ENCODE results near the gene CTDP1. TPM values are rescaled to one million over a fixed set of nuclear protein-coding genes. Genes with fewer than 3 reads are reported as not detected.

The CTDP1 gene
- total and polyA plus RNA-seq, 9 of the 15 experiments (the other 6 are each of a cell fraction or from before 2014, with no cell fraction given) = 0.07 to 19.2 (median 4.0) TPM

GRCh38 chr18:79769698-79770500 is 90.3 kb downstream of the CTDP1 start:
- no peak for DNase-seq (ENCODE audit: extremely low read depth in 1 of 4, low spot score in 3 of 4)
- Histone ChIP-seq H3K79me2 (ENCODE audit: control insufficient read depth, insufficient read depth, low read length) (no peaks in the 10 kb centered on the region), H3K36me3 (ENCODE audit: control insufficient read depth, insufficient read depth, low read length) (no peaks in the 10 kb centered on the region), H3K4me3 (no peak overlapping the region), H3K4me1 (replicated peaks in 1 of 2; ENCODE audit: control insufficient read depth in 2 of 2, insufficient read depth in 2 of 2, low read length in 2 of 2) (no peaks in the 10 kb centered on the region), H3K9ac (ENCODE audit: insufficient read depth in 1 of 2, low read depth in 2 of 2, low read length in 2 of 2) (no peak overlapping the region), H2AFZ (ENCODE audit: low read depth, low read length) (no peak overlapping the region), H3K27me3 (ENCODE audit: control insufficient read depth in 2 of 2, insufficient read depth in 2 of 2, low read length in 2 of 2) (peaks cover 13 to 44% of the 10 kb centered on the region in 2 experiments), H4K20me1 (replicated peaks; ENCODE audit: control insufficient read depth, insufficient read depth, low read length) (no peaks in the 10 kb centered on the region), H3K9me1 (ENCODE audit: control insufficient read depth, insufficient read depth, low read length) (no peaks in the 10 kb centered on the region), H3K4me2 (ENCODE audit: insufficient read depth, low read length) (no peak overlapping the region), H3K9me3 (replicated peaks; ENCODE audit: control insufficient read depth, insufficient read depth, low read depth, low read length) (no peaks in the 10 kb centered on the region), H3K27ac (ENCODE audit: extremely low read depth, low read depth, low read length) (no peak overlapping the region)
- POLR2A ChIA-PET = no interaction called here
- BruUV-seq (replicated peaks) = no TSS peak
- TF ChIP-seq ZNF12 (CRISPR knock-in tag; IDR thresholded peaks at IDR 0.05) (peak; percentile 89), GTF2A2 (tag; IDR thresholded peaks at IDR 0.05) (no peak)
- no peak for FAIRE-seq
- intact Hi-C loops (cut with micrococcal nuclease) = no loop called here
- in situ Hi-C loops (cut with MboI) = no loop called here
- ATAC-seq = no peak
- WGBS (ENCODE audit: insufficient coverage, low coverage, missing lambda C conversion rate) = 12% methylated on average over 20 of the region's 31 CpGs
- CTCF ChIA-PET (ENCODE audit: low intra/inter-chr PET ratio) = no interaction called here

DNA sequence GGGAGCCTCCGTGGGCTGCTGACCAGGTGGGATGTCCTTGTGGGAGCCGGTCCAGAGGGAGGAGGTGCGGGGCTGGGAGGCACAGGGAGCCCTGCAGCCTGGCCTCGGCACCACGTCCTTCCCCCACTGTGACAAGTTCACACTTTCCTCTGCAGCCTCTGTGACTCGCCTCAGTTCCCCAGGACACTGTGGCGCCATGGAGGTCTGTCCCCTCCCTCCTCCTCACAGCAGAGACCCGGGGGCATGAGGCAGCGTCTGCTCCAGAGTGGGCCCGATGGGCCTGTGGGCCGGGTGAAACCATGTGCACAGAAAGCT is 90.9 kb downstream of the CTDP1 start:
- no peaks in the 10 kb centered on the region for H3K4me1 ChIP-seq (replicated peaks in 1 of 2; ENCODE audit: control insufficient read depth in 2 of 2, insufficient read depth in 2 of 2, low read length in 2 of 2)
- peaks cover 13 to 49% of the 10 kb centered on the region in 2 experiments for H3K27me3 ChIP-seq (ENCODE audit: control insufficient read depth in 2 of 2, insufficient read depth in 2 of 2, low read length in 2 of 2)
- no peak for DNase-seq (ENCODE audit: extremely low read depth in 1 of 4, low spot score in 3 of 4)
- H3K9me1 ChIP-seq (ENCODE audit: control insufficient read depth, insufficient read depth, low read length) = no peaks in the 10 kb centered on the region
- CTCF ChIA-PET (ENCODE audit: low intra/inter-chr PET ratio) = no interaction called here
- no peak for ATAC-seq
- intact Hi-C loops (cut with micrococcal nuclease) (no loop called here), in situ Hi-C loops (cut with MboI) (no loop called here)
- no TSS peak for BruUV-seq (replicated peaks)
- H2AFZ ChIP-seq (ENCODE audit: low read depth, low read length) = no peak overlapping the region
- H3K27ac ChIP-seq (ENCODE audit: extremely low read depth, low read depth, low read length) = no peak overlapping the region
- H3K4me3 ChIP-seq = no peak overlapping the region
- H3K9me3 ChIP-seq (replicated peaks; ENCODE audit: control insufficient read depth, insufficient read depth, low read depth, low read length) = no peaks in the 10 kb centered on the region
- no peak overlapping the region for H3K9ac ChIP-seq (ENCODE audit: insufficient read depth in 1 of 2, low read depth in 2 of 2, low read length in 2 of 2)
- no peaks in the 10 kb centered on the region for H3K79me2 ChIP-seq (ENCODE audit: control insufficient read depth, insufficient read depth, low read length)
- 4% methylated on average over 4 of the region's 11 CpGs for WGBS (ENCODE audit: insufficient coverage, low coverage, missing lambda C conversion rate)
- H3K4me2 ChIP-seq (ENCODE audit: insufficient read depth, low read length) = no peak overlapping the region
- H3K36me3 ChIP-seq (ENCODE audit: control insufficient read depth, insufficient read depth, low read length) = no peaks in the 10 kb centered on the region
- FAIRE-seq = no peak
- H4K20me1 ChIP-seq (replicated peaks; ENCODE audit: control insufficient read depth, insufficient read depth, low read length) = no peaks in the 10 kb centered on the region
- POLR2A ChIA-PET = no interaction called here
- no peak for TF ChIP-seq ZSCAN32 (CRISPR knock-in tag; IDR thresholded peaks at IDR 0.05)
- no peak for TF ChIP-seq NELFE (IDR thresholded peaks at IDR 0.05; ENCODE audit: insufficient read depth, insufficient read length)
- TF ChIP-seq PREB (CRISPR knock-in tag; IDR thresholded peaks at IDR 0.05) = no peak
- no peak for TF ChIP-seq ZC3H4 (CRISPR knock-in tag; IDR thresholded peaks at IDR 0.05; ENCODE audit: borderline replicate concordance)
- TF ChIP-seq ZZZ3 (IDR thresholded peaks at IDR 0.05) = no peak
- TF ChIP-seq NFRKB (IDR thresholded peaks at IDR 0.05; ENCODE audit: low read depth) = no peak
- no peak for TF ChIP-seq BCOR (IDR thresholded peaks at IDR 0.05)
